ENCODE results near the gene XAF1. TPM values are rescaled to one million over a fixed set of nuclear protein-coding genes. Genes with fewer than 3 reads are reported as not detected.
"Not testable (repeated sequence)": the region's sequence is repeated elsewhere in the genome, so short reads cannot be mapped to it uniquely, and the experiment has no call there.

The XAF1 gene
- total RNA-seq, 1 donor from 2014 or later: 67.4 TPM

DNA sequence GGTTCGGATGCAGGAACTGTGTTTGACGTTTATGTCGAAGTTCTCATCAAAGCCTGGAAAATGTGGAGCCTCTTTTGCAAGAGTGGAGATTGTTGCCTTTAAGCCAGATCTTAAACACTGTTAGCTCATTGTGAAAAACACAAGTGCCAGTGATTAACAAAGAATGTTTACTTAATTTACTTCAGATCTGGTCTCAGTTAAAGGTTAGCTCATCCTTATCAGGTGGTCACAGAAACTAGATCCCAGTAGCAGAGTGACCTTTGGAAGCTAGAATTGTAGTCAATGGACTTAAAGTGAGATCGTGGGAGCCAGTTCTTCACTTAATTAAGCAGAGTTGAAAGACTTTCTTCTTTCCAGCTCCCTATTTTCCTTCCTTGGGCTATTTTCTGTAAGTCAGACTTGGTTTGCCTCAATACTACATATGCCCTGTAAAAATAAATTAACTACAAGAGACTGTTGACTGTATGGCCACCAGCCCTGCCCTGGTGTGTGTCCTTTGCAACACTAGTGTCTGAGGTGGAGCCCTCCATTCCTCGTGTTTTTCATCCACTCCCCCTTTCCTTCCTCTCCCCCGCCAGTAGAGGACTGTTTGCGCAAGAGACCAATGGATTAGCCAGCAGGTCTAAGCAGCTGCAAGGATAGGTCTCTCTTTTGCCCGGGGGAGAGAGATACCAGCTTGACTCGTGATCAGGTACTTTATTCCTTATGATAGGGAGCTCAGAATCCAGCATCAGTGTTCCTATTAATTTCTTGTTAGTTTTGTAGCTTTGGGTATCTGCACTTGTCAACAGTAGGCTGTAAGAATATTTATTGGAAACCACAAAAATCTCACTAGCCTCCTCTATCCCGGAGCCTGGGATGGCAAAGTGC, 40.4 kb downstream of the XAF1 start:
- ATAC-seq (no peak), DNase-seq (ENCODE audit: low spot score) (no peak)
- intact Hi-C loops (cut with DNase I): no loop called here

DNA sequence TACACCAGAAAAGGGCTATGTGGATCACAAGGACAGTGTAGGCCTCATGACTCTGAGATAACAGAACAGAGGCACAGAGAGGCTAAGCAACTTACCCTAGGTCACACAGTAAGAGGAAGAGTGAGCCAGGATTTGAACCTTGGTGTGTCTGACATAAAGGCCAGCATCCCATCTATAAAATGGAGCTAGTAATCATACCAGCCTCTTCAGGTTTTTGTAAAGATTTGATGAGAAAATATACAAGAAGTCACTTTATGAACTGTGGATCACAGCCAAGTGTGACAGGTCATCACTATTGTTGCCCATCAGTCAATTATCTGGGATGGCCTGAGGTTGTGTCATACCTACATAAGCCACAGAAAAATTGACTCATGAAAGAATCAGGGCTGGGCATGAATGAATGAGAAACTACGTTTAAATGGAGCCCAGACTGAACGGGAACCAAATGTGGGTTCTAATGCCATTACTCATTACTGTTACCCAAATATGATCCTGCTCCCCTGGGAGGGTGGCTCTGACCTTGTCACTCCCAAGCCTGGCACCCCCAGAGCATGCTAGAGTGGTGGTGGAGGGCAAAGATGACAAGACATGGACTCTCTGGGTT, 41.1 kb downstream of the XAF1 start:
- no peak for ATAC-seq
- intact Hi-C loops (cut with DNase I): no loop called here
- no peak for DNase-seq (ENCODE audit: low spot score)

DNA sequence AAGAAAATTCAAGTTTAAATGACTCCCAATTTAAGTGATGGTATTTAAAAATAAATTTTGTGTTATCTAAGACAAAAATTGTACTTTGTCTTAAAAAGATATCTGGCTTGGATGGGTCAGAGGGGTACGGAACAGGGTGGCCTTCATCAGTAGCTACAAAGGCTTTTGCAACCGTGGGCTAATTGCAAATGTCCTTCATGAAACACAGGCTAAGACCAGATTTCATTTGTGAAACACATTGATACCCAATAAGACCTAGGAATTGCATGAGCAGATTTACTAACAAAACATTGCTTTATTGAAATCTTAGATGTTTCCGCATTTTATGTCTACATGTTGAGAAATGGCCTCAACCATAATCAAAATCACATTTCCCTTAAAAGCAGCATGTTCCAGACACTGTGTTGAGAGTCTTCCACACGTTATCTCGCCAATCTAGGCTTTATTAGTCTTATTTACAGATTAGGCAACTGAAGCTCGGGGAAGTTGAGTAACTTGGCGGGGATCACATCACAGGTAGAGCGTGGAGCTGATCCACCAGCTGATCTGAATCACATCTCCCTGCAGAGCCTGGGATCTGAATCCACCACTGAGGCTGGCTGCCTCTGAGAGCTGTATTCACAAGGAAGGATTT, 42.0 kb downstream of the XAF1 start:
- ATAC-seq: no peak
- DNase-seq (ENCODE audit: low spot score): no peak
- intact Hi-C loops (cut with DNase I): no loop called here

DNA sequence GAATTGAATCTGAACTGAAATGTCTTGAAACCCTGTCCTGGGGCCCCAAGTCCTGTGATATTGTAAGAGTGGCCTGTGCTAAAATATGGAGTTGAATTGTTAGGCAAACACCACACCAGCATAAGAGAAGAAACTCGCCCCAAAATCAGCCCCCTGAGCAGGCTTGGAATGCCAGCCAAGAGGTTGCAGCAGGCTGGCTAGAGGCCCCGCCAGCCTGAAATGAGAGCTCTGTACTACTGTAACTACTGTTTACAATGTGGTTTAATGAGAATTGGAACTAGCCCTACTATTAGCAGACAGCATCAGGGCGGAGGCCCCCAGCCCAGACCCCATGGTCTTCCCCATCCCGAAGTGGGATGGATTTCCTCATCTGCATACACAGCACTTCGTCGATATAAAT, 43.9 kb downstream of the XAF1 start:
- no peak for ATAC-seq
- intact Hi-C loops (cut with DNase I): no loop called here

DNA sequence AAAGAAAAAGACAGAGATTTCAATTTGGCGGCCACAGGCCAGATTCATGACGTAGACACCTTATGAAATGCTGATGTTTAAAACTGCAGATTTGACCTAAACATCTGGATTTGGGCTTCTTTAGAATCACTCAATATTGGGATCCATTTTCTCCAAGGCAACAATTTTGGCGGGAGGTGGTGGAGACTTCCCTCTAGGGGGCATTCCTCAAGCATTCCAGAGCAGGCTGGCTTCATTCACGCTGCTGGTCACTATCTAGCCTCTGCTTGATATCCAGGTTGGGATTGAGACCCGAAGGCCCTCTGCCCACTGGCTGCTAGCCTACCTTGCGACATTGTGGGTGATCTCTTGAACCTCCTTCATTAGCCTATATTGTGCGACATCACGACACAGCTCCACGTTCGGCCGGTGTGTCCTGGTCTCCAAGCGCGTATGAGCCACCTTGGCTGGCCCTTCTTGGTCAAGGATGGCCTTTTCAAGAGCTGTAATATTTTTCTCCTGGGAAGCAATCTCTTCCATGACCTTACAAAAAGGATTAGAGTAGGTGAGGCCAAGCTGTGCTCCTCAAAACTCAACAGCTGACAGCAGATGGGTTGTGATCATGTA, 44.7 kb downstream of the XAF1 start:
- DNase-seq (ENCODE audit: low spot score) (no peak), ATAC-seq (no peak)
- intact Hi-C loops (cut with DNase I): no loop called here

More for the DNA sequence above, 43.9 kb downstream of the XAF1 start:
- DNase-seq (ENCODE audit: low spot score): no peak

DNA sequence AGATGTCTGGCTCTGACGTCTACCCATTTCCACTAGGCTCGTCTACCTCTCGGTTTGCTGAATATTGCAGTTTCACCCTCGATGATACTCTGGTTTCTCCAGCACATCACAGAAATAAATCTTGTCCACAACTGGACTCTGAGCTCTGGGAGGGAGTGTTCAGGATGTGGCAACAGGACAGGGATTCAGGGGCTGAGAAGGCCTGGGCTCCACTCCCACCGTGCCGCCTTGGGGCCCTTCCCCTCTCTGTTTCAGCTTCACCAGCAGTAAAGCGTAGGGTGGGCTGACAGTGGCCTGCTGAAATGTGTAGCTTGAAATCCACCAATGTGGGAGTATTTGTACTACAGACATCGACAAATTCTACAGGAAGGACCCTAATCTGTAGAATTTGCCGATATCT, 55.7 kb downstream of the XAF1 start:
- intact Hi-C loops (cut with DNase I): no loop called here
- ATAC-seq (no peak), DNase-seq (ENCODE audit: low spot score) (no peak)

DNA sequence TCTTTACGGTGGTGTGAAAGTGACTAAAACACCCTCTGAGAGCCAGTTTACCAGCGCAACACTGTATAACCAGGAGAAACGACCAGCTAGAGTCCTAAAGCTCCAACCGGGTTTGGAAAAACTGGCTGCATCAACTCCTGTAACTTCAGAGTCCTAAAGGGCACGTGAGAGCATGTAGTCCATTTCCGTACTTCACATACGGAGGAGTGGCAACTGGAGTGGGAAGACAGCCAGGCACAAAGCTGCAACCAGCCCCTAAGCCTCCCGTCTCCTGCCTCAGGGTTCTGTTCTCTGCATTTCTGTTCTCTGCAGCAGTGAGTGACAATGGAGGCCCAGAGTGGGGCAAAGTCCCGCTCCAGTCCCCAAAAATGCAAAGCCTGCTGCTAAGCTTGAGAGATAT, 56.4 kb downstream of the XAF1 start:
- ATAC-seq: no peak

DNA sequence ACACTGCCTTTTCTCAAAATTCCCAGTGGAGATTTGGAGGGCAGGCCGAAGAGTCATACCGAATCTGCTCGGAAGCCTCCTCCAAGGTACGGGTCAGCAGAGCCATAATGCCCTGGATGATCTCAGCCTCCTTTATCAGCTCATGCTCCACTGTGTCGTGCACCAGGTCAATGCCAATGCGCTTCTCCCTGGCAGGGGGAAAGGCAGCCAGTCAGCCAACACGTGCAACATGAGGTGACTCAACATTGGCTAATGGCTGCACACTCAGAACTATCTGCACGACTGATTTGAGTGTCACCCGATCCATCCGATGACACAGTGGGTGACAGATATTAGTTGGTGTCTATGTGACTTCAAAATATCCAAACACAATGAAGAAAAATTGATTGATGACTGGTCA, 59.9 kb downstream of the XAF1 start:
- no peak for ATAC-seq
- intact Hi-C loops (cut with DNase I): no loop called here
- no peak for DNase-seq (ENCODE audit: low spot score)

More for the DNA sequence above, 56.4 kb downstream of the XAF1 start:
- intact Hi-C loops (cut with DNase I): no loop called here
- no peak for DNase-seq (ENCODE audit: low spot score)

DNA sequence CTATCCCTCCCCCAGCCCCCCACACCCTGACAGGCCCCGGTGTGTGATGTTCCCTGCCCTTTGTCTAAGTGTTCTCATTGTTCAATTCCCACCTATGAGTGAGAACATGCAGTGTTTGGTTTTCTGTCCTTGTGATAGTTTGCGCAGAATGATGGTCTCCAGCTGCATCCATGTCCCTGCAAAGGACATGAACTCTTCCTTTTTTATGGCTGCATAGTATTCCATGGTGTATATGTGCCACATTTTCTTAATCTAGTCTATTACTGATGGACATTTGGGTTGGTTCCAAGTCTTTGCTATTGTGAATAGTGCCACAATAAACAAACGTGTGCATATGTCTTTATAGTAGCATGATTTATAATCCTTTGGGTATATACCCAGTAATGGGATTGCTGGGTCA, 60.5 kb downstream of the XAF1 start:
- DNase-seq (ENCODE audit: low spot score); intact Hi-C loops (cut with DNase I); ATAC-seq: not testable (repeated sequence)

DNA sequence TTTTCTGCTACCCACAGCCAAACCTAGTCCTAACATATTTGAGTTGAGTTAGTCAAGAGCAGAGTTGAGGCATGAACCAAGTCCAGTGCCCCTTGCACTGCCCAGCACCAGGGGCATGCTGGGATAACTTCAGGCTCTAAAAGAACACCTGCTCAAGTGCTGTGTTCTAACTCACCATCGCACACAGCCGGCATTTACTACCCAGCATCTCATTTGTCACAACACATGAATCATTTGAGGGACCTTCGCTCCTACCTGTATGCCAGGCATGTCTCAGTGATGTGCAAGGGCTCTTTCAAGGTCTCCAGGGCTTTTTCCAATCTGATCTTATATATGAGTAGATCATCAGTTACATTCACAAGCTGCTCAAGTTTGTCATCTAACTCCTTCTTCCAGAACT, 63.1 kb downstream of the XAF1 start:
- intact Hi-C loops (cut with DNase I): no loop called here

DNA sequence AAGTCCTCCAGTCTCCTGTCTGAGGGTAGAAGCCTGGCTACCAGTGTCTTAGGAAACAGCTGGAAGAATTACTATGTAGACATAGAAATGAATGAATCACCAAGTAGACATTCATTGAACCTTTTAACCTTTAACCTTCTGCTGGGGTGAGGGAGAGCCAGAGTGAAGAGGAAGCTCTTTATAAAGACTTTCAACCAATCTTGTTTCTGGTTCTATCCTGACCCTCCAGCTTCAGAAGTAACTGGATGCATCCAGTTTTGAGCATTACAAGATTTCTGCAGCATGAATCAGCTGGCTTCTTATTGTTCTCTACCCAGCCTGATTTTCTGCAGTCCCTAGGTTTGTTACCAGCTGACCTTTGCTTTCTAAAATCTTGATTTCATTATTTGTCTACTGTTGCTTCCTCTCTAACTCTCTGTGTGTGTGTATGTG, 67.2 kb downstream of the XAF1 start:
- intact Hi-C loops (cut with DNase I): no loop called here
- DNase-seq (ENCODE audit: low spot score): no peak
- ATAC-seq: no peak

More for the DNA sequence above, 63.1 kb downstream of the XAF1 start:
- ATAC-seq: no peak
- DNase-seq (ENCODE audit: low spot score): no peak

Other genes starting within 250 kb of the XAF1 start
- 4.3 TPM for gene PITPNM3, start 199.5 kb upstream of the XAF1 start, total RNA-seq
- gene KIAA0753, start 115.3 kb upstream of the XAF1 start, total RNA-seq: 22.5 TPM
- gene TXNDC17, start 115.0 kb upstream of the XAF1 start, total RNA-seq: 27.3 TPM
- 13.8 TPM for gene MED31, start 104.4 kb upstream of the XAF1 start, total RNA-seq
- 2.1 TPM for gene C17orf100, start 104.3 kb upstream of the XAF1 start, total RNA-seq
- 0.62 TPM for gene SLC13A5, start 42.7 kb upstream of the XAF1 start, total RNA-seq
- gene FBXO39, start 20.2 kb downstream of the XAF1 start, total RNA-seq: 0.98 TPM
- 0.89 TPM for gene TEKT1, start 75.7 kb downstream of the XAF1 start, total RNA-seq
- not detected for gene ALOX12, start 240.0 kb downstream of the XAF1 start, total RNA-seq